ENCODE results near the gene AKAP9.
"Not testable (repeated sequence)": the region's sequence is repeated elsewhere in the genome, so short reads cannot be mapped to it uniquely, and the experiment has no call there.

AKAP9 gene

DNA sequence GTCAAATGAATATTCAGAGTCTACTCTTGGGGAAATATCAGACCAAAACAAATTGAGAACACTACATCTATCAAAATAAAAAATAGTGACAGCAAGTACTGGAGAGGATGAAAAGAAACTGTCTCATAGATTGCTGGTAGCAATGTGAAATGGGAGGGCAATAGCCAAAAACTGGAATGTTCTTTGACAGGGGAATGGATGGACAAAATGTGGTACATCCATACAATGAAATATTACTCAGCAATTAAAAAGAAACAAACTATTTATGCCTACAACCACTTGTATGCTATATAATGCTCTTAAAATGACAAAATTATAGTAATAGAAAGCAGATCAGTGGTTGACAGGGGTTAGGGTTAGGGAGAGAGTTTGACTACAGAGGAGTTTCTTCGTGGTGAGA is 147.6 kb downstream of the AKAP9 start:
- no peak for TF ChIP-seq ZNF274 (IDR thresholded peaks at IDR 0.05; ENCODE audit: low read depth, low read length)
- no peak overlapping the region for H3K4me3 ChIP-seq (ENCODE audit: low read length)

DNA sequence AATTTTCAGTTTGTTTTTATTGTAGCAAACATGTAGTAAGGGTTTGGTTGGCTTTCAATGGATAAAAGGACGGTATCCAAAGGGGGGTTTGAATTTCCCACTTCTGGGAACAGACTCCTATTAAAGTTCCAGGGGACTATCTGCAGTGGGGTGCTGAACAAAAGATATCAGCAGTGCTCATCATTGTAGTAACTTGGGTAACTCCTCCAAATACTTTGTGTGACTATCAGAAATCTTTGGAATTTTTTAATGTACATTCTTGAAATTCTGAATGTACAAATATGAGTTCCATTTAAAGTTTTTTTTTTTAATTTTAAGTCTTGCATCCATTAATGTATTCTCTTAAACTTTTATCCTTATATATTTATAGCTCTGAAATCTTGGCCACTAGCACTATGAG is 151.5 kb downstream of the AKAP9 start:
- H3K4me3 ChIP-seq (ENCODE audit: low read length) = no peak overlapping the region
- no peak for TF ChIP-seq ZNF274 (IDR thresholded peaks at IDR 0.05; ENCODE audit: low read depth, low read length)

DNA sequence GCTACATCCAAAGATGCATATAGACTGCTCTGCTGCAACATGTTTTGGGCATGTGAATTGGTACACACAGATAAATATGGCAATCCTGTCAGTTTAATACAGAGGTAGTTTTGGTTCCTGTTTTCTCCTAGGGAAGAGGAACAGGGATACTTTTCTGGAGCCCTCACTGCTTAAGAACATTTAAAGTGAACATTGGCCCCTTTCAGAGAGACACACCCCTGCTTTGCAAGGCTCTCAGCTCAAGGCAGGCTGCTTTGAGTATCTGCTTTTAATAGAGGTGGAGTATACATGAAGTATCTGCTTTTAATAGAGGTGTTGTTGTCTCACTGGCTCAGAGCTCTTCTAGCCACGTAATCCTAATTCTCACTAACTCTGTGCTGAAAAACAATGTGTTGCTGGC is 154.7 kb downstream of the AKAP9 start:
- no peak for TF ChIP-seq ZNF274 (IDR thresholded peaks at IDR 0.05; ENCODE audit: low read depth, low read length)
- H3K4me3 ChIP-seq (ENCODE audit: low read length) = no peak overlapping the region

DNA sequence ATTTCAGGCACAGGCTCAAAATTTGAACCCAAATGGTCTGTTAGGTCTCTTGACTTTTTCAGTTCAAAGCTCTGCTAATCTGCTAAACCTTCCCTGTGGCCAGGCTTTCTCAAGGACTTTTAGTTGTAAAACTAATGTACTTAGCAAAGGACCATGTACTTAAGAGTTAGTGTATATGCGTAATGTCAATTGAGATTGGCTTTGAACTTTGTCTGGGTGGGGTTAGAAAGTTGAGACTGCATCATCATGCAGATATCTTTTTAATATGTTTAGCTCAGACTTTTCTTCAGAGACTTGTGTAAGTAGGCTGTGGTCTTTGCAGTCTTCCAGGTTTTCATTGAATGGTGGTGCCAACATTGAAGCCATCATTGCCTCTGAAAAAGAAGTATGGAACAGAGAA is 159.9 kb downstream of the AKAP9 start:
- no peak overlapping the region for H3K4me3 ChIP-seq (ENCODE audit: low read length)
- TF ChIP-seq ZNF274 (IDR thresholded peaks at IDR 0.05; ENCODE audit: low read depth, low read length) = no peak

DNA sequence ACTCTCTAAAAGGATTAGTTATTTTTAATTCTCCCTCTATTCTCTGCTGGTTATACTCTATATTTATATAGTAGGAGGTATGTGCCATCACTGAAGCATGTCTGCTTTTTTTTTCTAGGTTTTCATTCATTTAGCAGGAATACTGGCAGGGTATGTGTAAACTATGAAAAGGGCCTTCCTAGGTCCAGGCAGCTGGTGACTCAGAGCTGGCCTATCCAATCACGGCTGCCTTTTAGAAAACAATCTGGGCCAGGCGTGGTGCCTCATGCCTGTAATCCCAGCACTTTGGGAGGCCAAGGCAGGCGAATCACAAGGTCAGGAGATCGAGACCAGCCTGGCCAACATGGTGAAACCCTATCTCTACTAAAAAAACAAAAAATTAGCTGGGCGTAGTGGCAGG is 162.2 kb downstream of the AKAP9 start:
- H3K4me3 ChIP-seq (ENCODE audit: low read length) = not testable (repeated sequence)

DNA sequence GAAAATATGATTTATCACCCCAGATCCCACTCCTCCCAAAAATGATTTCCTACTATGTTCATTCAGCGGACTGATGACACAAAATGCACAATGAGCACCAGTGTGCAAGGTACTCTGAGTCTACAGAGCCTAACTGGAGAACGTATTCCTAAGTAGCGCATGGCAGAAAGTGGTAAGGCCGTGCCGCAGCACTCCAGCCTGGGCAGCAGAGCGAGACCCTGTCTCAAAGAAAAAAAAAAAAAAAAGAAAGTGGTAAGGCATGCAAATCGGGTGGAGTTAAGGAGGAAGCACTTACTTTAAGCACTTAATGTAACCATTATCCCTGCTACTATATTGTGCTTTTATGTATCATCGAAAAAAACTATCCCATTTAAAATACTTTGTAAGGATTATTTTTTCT is 168.2 kb downstream of the AKAP9 start:
- no peak overlapping the region for H3K4me3 ChIP-seq (ENCODE audit: low read length)
- no peak for TF ChIP-seq ZNF274 (IDR thresholded peaks at IDR 0.05; ENCODE audit: low read depth, low read length)

DNA sequence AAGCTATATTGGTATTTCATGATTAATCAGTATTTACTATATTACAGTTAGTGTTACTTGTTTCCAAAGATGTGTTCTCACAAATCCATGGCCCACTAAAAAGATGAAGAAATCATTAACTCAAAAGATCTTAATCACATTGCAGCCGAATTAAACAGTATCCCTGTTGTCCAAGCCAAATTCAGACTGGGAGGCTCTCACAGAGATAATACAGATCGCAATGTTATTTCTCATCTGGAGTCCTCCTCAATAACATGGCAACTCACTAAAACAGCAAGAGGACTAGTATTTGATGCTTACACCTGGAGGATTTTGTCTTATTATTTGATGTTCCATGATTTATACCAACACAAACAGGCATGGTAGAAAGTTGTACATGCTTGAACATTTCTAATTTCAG is 170.2 kb downstream of the AKAP9 start:
- TF ChIP-seq ZNF274 (IDR thresholded peaks at IDR 0.05; ENCODE audit: low read depth, low read length) = no peak
- H3K4me3 ChIP-seq (ENCODE audit: low read length) = no peak overlapping the region

DNA sequence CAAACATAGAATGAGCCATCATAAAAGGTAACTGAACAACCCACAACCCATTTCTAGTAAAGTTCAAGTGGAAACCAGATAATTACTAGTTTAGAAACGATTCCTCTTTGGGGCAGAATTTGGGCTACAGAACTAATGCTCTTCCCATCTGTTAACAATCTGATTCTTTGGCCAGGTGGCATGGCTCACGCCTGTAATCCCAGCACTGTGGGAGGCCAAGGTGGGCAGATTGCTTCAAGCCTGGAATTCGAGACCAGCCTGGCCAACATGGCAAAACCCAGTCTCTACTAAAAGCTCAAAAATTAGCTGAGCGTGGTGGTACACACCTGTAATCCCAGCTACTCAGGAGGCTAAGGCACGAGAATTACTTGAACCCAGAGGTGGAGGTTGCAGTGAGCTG is 175.2 kb downstream of the AKAP9 start:
- TF ChIP-seq ZNF274 (IDR thresholded peaks at IDR 0.05; ENCODE audit: low read depth, low read length) = no peak
- H3K4me3 ChIP-seq (ENCODE audit: low read length) = no peak overlapping the region

DNA sequence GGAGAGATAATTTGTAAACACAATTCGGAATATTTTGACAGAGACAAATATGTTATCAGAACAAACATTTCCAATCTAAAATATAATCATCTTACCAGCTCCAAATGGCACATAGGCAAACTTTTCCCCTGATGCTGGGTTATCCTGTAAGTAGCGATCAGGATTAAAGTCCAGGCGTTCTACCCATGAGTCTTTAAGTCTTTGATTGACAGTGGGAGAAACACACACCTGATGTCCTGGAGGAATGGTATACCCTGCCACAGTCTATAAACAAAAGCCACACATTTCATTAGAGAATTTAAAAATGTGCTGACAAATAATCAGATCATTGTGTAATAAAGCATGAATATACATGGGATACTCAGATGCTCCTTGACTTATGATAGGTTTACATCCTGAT is 176.3 kb downstream of the AKAP9 start:
- no peak for TF ChIP-seq ZNF274 (IDR thresholded peaks at IDR 0.05; ENCODE audit: low read depth, low read length)
- H3K4me3 ChIP-seq (ENCODE audit: low read length) = no peak overlapping the region

DNA sequence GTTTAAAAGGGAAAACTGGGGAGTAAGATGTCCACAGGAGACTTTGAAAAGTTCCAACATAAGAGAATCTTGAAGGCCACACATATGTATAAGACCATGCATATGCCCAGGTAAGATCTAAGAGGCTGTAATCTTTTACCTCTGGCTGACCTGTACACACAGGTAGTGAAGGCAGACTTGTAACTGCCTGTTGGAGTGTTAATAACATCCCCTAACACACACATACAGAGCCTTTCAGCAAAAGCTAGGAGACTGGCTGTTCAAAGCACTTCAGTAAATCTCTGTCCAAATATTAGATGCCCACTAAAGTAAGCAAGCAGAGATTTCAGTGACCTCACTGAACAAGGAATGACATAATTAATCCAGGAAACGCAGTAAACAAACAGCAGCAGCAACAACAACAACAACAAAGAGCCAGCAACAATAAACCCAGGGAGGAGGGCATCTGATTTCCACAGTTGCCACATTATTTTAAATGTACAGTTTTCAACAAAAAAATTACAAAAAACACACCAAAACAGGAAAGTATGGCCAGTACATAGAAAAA is 178.6 kb downstream of the AKAP9 start:
- no peak for TF ChIP-seq ZNF274 (IDR thresholded peaks at IDR 0.05; ENCODE audit: low read depth, low read length)
- no peak overlapping the region for H3K4me3 ChIP-seq (ENCODE audit: low read length)

DNA sequence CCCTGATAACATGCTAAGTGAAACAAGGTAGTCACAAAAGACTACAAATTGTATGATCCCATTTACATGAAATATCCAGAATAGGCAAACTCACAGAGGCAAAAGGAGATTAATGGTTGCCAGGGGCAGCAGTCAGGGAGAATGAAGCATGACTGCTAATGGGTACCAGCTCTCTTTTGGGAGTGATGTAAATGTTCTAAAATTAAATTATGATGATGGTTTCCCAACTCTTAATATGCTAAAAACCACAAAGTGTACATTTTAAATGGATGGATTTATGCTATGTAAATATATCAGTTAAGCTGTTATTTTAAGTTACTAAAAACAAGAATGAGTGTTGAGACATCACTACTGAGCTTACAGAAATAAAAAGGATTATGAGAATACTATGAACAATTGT is 181.0 kb downstream of the AKAP9 start:
- no peak for TF ChIP-seq ZNF274 (IDR thresholded peaks at IDR 0.05; ENCODE audit: low read depth, low read length)
- no peak overlapping the region for H3K4me3 ChIP-seq (ENCODE audit: low read length)

DNA sequence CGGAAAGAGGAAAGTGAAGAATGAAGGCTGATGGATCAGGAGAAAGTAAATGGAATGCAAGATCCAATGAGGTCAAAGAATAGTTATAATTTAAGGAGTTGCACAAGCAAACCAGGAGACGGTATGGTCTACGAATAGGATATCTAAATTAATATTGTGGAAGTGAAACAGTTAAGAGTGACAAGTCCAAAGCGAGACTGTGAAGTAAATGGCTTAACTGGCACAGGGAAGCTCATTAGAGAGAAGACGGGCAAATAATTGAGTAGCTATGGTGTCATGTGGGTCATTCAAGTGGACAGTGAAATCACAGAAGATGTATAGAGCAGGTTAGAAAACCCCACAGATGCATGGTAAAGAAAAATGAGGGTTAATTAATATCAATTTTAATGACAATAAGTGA is 190.4 kb downstream of the AKAP9 start:
- no peak for TF ChIP-seq ZNF274 (IDR thresholded peaks at IDR 0.05; ENCODE audit: low read depth, low read length)
- no peak overlapping the region; the same call in 1 of the 2 replicates for H3K4me3 ChIP-seq (ENCODE audit: low read length)

DNA sequence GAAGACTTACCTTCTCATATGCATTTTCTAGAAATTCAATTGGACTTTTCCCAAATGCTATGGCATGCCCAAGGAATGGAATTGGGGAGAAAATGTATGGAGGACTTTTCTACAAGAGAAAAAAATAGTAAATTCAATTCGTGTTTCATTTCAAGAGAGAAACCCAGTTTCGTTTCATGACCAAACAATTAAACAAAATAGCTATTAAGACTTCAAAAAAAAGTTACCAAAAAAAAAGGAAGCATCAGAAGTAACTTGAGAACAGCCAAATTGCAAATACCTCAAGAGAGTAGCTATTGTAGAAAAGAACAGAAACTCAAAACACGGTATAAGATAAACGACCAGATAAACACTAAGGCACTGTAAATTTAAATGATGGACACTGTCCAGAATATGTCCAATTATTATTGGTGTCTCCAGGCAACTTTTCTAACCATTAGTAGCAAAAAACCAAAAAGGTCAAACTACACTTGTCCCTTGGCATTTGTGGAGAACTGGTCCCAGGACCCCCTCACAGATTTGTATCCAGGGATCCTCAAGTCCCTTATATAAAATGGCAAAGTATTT is 191.2 kb downstream of the AKAP9 start:
- H3K4me3 ChIP-seq (ENCODE audit: low read length) = peak overlapping the region; percentile 13; the same call in 1 of the 2 replicates
- no peak for TF ChIP-seq ZNF274 (IDR thresholded peaks at IDR 0.05; ENCODE audit: low read depth, low read length)

DNA sequence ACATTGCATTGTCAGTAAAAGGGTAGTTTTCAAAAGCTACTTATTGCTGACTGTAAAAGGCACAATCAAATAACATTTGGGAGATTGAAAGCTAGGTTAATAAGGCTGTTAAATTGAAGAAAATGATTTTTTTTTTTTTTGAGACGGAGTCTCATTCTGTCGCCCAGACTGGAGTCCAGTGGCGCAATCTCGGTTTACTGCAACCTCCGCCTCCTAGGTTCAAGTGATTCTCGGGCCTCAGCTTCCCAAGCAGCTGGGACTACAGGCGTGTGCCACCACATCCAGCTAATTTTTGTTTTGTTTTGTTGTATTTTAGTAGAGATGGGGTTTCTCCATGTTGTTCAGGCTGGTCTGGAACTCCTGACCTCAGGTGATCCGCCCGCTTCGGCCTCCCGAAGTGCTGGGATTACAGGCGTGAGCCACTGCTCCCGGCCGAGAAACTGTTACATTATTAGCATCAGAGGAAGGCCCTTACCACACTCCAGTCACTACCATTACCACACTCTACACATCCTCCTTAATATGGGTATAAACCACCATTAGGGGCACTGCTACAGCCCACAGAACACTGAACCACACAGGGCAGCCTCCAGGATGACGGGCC is 192.6 kb downstream of the AKAP9 start:
- TF ChIP-seq ZNF274 (IDR thresholded peaks at IDR 0.05; ENCODE audit: low read depth, low read length) = no peak
- H3K4me3 ChIP-seq (ENCODE audit: low read length) = peak overlapping the region; percentile 76

DNA sequence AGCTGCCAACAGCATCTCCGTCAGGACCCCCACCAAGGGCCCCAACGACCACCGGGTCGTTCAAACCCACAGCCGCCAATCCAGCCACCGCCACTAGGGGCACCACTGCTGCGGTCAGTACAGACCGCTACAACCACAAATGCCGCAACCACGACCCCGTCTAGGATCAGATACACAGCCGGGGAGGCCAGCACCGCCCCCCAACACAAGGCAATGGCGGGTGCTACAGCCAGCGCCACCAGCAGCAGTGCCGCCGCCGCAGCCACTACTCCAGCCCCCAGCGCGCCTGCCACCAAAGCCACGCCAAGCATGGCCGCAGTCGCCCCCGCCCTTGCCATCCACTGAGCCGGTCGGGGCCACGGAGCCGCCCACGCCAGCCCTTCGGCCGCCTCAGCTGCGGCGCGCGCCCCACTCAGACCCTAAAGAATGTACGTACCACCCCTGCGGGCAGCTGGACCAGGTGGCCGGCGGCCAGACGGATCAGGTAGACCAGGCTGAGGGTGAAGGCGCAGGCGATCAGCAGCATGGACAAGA is 193.1 kb downstream of the AKAP9 start:
- peak overlapping the region; percentile 76 for H3K4me3 ChIP-seq (ENCODE audit: low read length)
- TF ChIP-seq ZNF274 (IDR thresholded peaks at IDR 0.05; ENCODE audit: low read depth, low read length) = no peak

All from GM08714 (cell line).